Measurements from ENCODE around the gene SLC31A2.

Gene SLC31A2

GRCh38 chr9:113163001-113163400 is 12.2 kb downstream of the SLC31A2 start:
- no peak overlapping the region for H3K4me3 ChIP-seq (replicated peaks in 1 of 2; ENCODE audit: low read depth in 2 of 2, low read length in 2 of 2)
- no peak for TF ChIP-seq CTCF (IDR thresholded peaks at IDR 0.05; ENCODE audit: low read depth, low read length)
- DNase-seq (ENCODE audit: low read depth in 2 of 2): no peak

- DNase-seq (ENCODE audit: low read depth in 2 of 2): peak; percentile 50 to 68
Measured at GRCh38 chr9:113164536-113165300, 13.9 kb downstream of the SLC31A2 start.

GRCh38 chr9:113166039-113166438 is 15.2 kb downstream of the SLC31A2 start:
- no peak overlapping the region for H3K4me3 ChIP-seq (replicated peaks in 1 of 2; ENCODE audit: low read depth in 2 of 2, low read length in 2 of 2)
- DNase-seq (ENCODE audit: low read depth in 2 of 2): no peak
- no peak for TF ChIP-seq CTCF (IDR thresholded peaks at IDR 0.05; ENCODE audit: low read depth, low read length)

More at GRCh38 chr9:113164536-113165300, 13.9 kb downstream of the SLC31A2 start:
- TF ChIP-seq CTCF (IDR thresholded peaks at IDR 0.05; ENCODE audit: low read depth, low read length): no peak
- H3K4me3 ChIP-seq (replicated peaks in 1 of 2; ENCODE audit: low read depth in 2 of 2, low read length in 2 of 2): no peak overlapping the region

- no peak for DNase-seq (ENCODE audit: low read depth in 2 of 2)
- H3K4me3 ChIP-seq (replicated peaks in 1 of 2; ENCODE audit: low read depth in 2 of 2, low read length in 2 of 2): no peak overlapping the region
- TF ChIP-seq CTCF (IDR thresholded peaks at IDR 0.05; ENCODE audit: low read depth, low read length): no peak
Measured at GRCh38 chr9:113168809-113169208, 18.0 kb downstream of the SLC31A2 start.

- H3K4me3 ChIP-seq (replicated peaks in 1 of 2; ENCODE audit: low read depth in 2 of 2, low read length in 2 of 2): no peak overlapping the region
- no peak for TF ChIP-seq CTCF (IDR thresholded peaks at IDR 0.05; ENCODE audit: low read depth, low read length)
- DNase-seq (ENCODE audit: low read depth in 2 of 2): no peak
Measured at GRCh38 chr9:113173341-113173740, 22.5 kb downstream of the SLC31A2 start.

- TF ChIP-seq CTCF (IDR thresholded peaks at IDR 0.05; ENCODE audit: low read depth, low read length): no peak
- no peak for DNase-seq (ENCODE audit: low read depth in 2 of 2)
- no peak overlapping the region for H3K4me3 ChIP-seq (replicated peaks in 1 of 2; ENCODE audit: low read depth in 2 of 2, low read length in 2 of 2)
Measured at GRCh38 chr9:113176803-113177202, 26.0 kb downstream of the SLC31A2 start.

GRCh38 chr9:113177251-113177650 is 26.4 kb downstream of the SLC31A2 start:
- no peak for TF ChIP-seq CTCF (IDR thresholded peaks at IDR 0.05; ENCODE audit: low read depth, low read length)
- no peak overlapping the region for H3K4me3 ChIP-seq (replicated peaks in 1 of 2; ENCODE audit: low read depth in 2 of 2, low read length in 2 of 2)
- DNase-seq (ENCODE audit: low read depth in 2 of 2): no peak

Measured in cardiac fibroblast (primary cell).